Karpas-422 (cell line): Measurements from ENCODE around the gene ZBTB21. TPM values are rescaled to one million over a fixed set of nuclear protein-coding genes. Genes with fewer than 3 reads are reported as not detected.

Source experiments
- DNase-seq: peaks from one replicate; pipeline ENCODE4 v3.0.0-alpha.2; 2015
- H2AFZ ChIP-seq: fragments of 200-600 bp; sonication (generic); 2 replicates; pipeline ENCODE4 v1.6.1; 2014; ENCODE audit warnings: antibody characterized with exemption, low read length, mixed read lengths
- H3K27ac ChIP-seq: fragments of 200-600 bp; sonication (generic); 2 replicates; pipeline ENCODE4 v1.5.1; 2014; ENCODE audit warnings: mild to moderate bottlenecking, low read length, moderate library complexity
- H3K27me3 ChIP-seq: fragments of 200-600 bp; sonication (generic); 2 replicates; pipeline ENCODE4 v1.6.1; 2014; ENCODE audit warnings: low read length, mixed read lengths
- H3K36me3 ChIP-seq: fragments of 200-600 bp; sonication (generic); 2 replicates; pipeline ENCODE4 v1.6.1; 2014; ENCODE audit warnings: low read length, mixed read lengths; ENCODE audit not compliant: insufficient read depth
- H3K4me1 ChIP-seq: fragments of 200-600 bp; sonication (generic); 2 replicates; pipeline ENCODE4 v1.6.1; 2014; ENCODE audit warnings: mild to moderate bottlenecking, low read length, mixed read lengths
- H3K4me2 ChIP-seq: fragments of 200-600 bp; sonication (generic); 2 replicates; pipeline ENCODE4 v1.6.1; 2014; ENCODE audit warnings: low read length, low read depth, mild to moderate bottlenecking; ENCODE audit not compliant: poor library complexity, severe bottlenecking
- H3K4me3 ChIP-seq: fragments of 200-600 bp; sonication (generic); 2 replicates; pipeline ENCODE4 v1.5.1; 2014; ENCODE audit warnings: mild to moderate bottlenecking, antibody characterized with exemption, low read length, mixed read lengths
- H3K79me2 ChIP-seq: fragments of 200-600 bp; sonication (generic); 2 replicates; pipeline ENCODE4 v1.6.1; 2014; ENCODE audit warnings: mild to moderate bottlenecking, low read length, mixed read lengths
- H3K9ac ChIP-seq: fragments of 200-600 bp; sonication (generic); 2 replicates; pipeline ENCODE4 v1.6.0; 2014; ENCODE audit warnings: low read length
- H3K9me2 ChIP-seq: fragments of 200-600 bp; sonication (generic), shearing (Covaris generic); replicated peaks from 2 replicates; pipeline ENCODE4 v1.6.0; 2014; ENCODE audit warnings: mild to moderate bottlenecking, low read length, moderate library complexity; ENCODE audit not compliant: insufficient read depth
- H3K9me3 ChIP-seq: fragments of 300-700, 200-600 bp; sonication (generic); 2 replicates; pipeline ENCODE4 v1.6.1; 2014; ENCODE audit warnings: low read length, mixed read lengths
- H4K20me1 ChIP-seq: fragments of 200-600 bp; sonication (generic); 2 replicates; pipeline ENCODE4 v1.6.1; 2014; ENCODE audit warnings: mild to moderate bottlenecking, antibody characterized with exemption, low read length, low read depth; ENCODE audit not compliant: insufficient read depth
- total RNA-seq: library from RNA; depleted of rRNA; stranded (reverse); fragments of >200 nt; shearing (Covaris generic); gene quantifications from 2 replicates; pipeline ENCODE4 v1.2.3, GENCODE V29; 2014; ENCODE audit warnings: low replicate concordance

The ZBTB21 gene
- total RNA-seq, 1 experiment from 2014 or later: 2.8 TPM

DNA sequence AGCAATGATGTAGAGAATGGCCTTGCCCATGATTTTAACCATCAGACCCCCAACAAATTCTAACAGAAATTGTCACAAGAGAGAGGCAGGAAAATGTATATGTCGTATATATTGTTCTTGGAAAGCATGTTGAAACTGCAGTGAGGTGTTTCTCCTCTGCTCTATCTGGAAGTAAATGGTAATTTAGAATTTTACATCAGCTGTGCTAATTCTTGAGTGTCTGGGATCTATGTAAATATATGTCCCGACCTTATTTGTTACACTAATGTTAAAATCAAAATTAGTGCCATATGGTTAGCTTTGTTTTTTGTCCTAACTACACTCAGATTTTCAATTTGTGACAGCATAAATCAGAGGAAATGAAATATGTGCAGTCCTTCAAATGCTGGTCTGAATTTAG, 20.5 kb downstream of the ZBTB21 start:
- no peaks in the 10 kb centered on the region for H3K9me2 ChIP-seq
- no peak overlapping the region for H3K27ac ChIP-seq
- no peak overlapping the region for H3K4me2 ChIP-seq
- H3K79me2 ChIP-seq: no peaks in the 10 kb centered on the region
- 0 out of 2 replicates have a peak, but pooled peaks cover 3% of the 10 kb centered on the region for H3K4me1 ChIP-seq
- no peaks in the 10 kb centered on the region for H4K20me1 ChIP-seq
- no peaks in the 10 kb centered on the region for H3K36me3 ChIP-seq
- H3K27me3 ChIP-seq: no peaks in the 10 kb centered on the region
- H3K4me3 ChIP-seq: no peak overlapping the region
- no peak overlapping the region for H3K9ac ChIP-seq
- H2AFZ ChIP-seq: no peak overlapping the region
- H3K9me3 ChIP-seq: no peaks in the 10 kb centered on the region
- no peak for DNase-seq

DNA sequence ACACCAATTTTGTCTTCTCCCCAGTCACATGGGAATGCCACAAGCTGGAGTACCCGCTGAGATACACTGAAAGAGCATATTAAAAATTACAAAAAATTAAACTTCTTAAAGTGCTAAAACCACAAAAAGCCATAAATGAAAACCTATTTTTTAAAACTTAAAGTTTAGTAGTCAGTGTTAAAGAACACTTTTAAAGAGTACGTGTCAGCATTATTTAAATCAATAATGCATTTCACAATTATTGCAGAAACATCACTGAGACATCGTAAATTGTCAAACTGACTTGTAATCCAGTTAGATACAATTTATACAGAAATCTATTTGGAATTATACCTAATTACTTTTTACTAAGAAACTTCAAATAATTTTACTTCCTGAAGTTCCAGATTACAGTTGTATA, 22.9 kb downstream of the ZBTB21 start:
- Histone ChIP-seq H3K9me2 (no peaks in the 10 kb centered on the region), H3K4me1 (no peaks in the 10 kb centered on the region), H3K9ac (no peak overlapping the region), H3K79me2 (no peaks in the 10 kb centered on the region), H2AFZ (no peak overlapping the region), H3K4me2 (no peak overlapping the region), H3K4me3 (no peak overlapping the region), H3K27me3 (no peaks in the 10 kb centered on the region), H3K36me3 (no peaks in the 10 kb centered on the region), H4K20me1 (no peaks in the 10 kb centered on the region), H3K9me3 (no peaks in the 10 kb centered on the region; the same call in 1 of the 2 replicates), H3K27ac (no peak overlapping the region)
- DNase-seq: no peak

DNA sequence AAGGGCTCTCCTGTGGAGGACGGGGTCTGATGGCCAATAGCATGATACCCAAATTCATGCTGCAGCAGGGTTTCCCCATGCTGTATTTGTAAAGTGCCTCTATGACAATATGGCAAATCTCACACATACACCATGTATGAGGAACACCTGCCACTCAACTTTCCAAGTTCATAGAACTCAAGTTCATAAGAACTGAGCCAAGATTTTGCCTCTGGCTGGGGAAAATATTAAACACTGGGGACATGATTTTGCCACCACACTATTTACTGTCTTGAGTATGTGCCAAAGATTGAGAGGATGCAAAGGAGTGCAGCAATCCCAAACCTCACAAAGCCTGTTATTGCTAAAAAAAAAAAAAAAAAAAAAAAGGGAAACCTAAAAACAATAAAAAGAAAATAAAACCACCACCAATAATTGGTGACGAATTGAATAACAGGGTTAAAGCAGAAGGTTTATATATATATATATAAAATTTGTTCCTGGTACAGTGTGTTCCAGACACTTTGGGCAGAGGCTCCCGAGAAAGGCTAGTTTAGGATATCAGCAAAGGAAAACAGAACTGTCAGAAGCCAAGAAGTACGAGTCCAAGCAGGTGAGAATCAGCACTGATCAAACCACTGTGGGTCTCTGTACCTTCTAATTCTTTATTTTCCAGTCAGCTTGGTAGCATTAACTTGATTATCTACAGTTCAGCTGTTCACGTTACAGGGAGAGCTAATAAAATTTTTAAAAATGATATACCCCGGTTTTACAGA, 24.3 kb downstream of the ZBTB21 start:
- H3K79me2 ChIP-seq: no peaks in the 10 kb centered on the region
- H3K4me2 ChIP-seq: no peak overlapping the region
- H3K9me2 ChIP-seq: no peaks in the 10 kb centered on the region
- H3K4me1 ChIP-seq: no peaks in the 10 kb centered on the region
- no peaks in the 10 kb centered on the region for H4K20me1 ChIP-seq
- no peak overlapping the region for H3K4me3 ChIP-seq
- H2AFZ ChIP-seq: no peak overlapping the region
- no peaks in the 10 kb centered on the region for H3K27me3 ChIP-seq
- no peaks in the 10 kb centered on the region; the same call in 1 of the 2 replicates for H3K9me3 ChIP-seq
- H3K27ac ChIP-seq: no peak overlapping the region
- no peak overlapping the region for H3K9ac ChIP-seq
- DNase-seq: no peak
- no peaks in the 10 kb centered on the region for H3K36me3 ChIP-seq

DNA sequence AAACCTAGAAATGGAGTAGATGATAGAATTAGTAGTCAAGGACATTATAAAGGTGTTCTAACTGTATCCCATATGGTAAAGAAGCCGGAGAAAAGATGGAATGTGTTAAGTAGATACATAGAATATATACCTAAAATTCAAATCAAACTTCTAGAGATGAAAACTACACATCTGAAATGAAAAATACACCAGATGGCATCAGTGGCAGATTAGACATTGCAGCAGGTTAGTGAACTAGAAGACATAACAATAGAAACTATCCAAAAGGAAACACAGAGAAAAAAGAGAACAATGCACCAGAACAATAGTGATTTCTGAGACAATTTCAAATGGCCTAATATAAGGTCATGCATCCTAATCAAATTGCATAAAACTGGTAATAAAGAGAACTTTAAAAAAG, 26.9 kb downstream of the ZBTB21 start:
- no peak overlapping the region for H3K4me2 ChIP-seq
- H2AFZ ChIP-seq: no peak overlapping the region
- H3K79me2 ChIP-seq: no peaks in the 10 kb centered on the region
- no peak overlapping the region for H3K27ac ChIP-seq
- H3K9me3 ChIP-seq: peaks cover 5% of the 10 kb centered on the region; the same call in 1 of the 2 replicates
- no peaks in the 10 kb centered on the region for H3K4me1 ChIP-seq
- no peak overlapping the region for H3K4me3 ChIP-seq
- H3K27me3 ChIP-seq: no peaks in the 10 kb centered on the region; the same call in 1 of the 2 replicates
- no peaks in the 10 kb centered on the region for H3K36me3 ChIP-seq
- H3K9me2 ChIP-seq: no peaks in the 10 kb centered on the region
- H3K9ac ChIP-seq: no peak overlapping the region
- no peak for DNase-seq
- no peaks in the 10 kb centered on the region for H4K20me1 ChIP-seq

DNA sequence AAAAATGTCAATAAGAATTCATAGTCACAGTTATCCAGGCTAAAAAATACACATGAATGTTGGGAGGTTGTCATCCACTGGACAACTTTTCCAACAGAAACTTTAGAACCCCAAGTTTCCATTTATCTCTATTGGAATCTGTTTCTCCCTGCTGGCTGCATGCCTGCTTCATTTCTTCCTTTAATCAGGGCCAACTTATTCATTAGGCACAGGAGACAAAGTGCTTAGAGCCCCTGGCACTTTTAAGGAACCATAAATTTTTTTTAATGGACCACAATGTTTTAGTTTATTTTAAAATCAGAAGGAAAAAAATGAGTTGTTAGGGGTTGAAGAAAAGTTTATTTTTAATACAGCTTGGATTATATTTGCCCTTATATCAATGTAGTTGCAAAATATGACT, 29.6 kb downstream of the ZBTB21 start:
- Histone ChIP-seq H3K9me2 (no peaks in the 10 kb centered on the region), H3K36me3 (no peaks in the 10 kb centered on the region), H3K4me1 (no peaks in the 10 kb centered on the region), H4K20me1 (no peaks in the 10 kb centered on the region), H3K79me2 (no peaks in the 10 kb centered on the region), H3K4me3 (no peak overlapping the region), H3K4me2 (no peak overlapping the region), H3K27ac (no peak overlapping the region), H3K9me3 (peaks cover 5% of the 10 kb centered on the region; the same call in 1 of the 2 replicates), H3K9ac (no peak overlapping the region), H2AFZ (no peak overlapping the region), H3K27me3 (no peaks in the 10 kb centered on the region; the same call in 1 of the 2 replicates)
- no peak for DNase-seq

DNA sequence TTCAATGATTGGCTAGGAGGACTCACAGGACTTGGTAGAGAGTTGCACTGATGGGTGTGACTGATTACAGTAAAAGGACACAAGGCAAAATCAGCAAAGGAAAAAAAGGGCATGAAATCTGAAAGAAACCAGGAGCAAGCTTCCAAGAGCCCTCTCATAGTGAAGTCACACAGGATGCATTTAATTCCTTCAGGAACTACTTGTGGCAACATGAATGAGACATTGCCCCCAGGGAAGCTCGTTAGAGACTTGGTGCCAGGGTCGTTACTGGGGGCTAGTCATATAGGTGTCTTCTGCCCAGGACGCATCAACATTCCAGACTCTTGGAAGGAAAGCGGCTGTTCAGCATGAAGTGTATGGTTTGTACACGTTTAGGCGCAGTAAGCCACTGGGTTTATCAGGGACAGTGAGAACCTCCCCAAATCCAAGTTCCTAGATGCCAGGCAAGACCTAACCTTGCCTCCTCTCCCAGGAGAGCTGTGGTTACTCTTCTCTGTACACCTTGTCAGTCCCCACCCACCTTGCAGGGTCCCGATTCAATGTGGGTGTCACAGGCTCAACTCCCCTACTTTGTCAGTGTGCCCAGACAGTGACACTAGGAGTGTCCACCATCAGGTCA, 30.3 kb downstream of the ZBTB21 start:
- H3K9me2 ChIP-seq: no peaks in the 10 kb centered on the region
- no peak overlapping the region for H3K4me2 ChIP-seq
- H3K9me3 ChIP-seq: peaks cover 5% of the 10 kb centered on the region; the same call in 1 of the 2 replicates

DNA sequence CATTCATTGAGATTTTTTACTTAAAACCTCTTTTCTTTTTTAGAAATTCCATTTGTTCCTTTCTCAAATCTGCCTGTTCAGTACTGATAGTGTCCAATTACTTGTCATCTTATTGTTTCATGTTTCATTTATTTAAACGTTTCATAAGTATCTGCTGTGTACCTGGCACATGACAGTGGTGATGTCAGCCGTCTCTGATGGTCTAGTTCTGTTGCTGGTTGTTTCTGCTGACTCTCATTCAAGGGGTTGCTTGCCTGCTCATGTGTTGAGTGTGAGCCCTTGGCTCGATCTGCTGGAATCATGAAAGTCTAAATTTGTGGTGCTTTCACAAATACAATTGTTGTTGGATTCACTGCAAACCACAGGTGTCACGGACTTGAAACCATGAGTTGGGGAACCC, 30.8 kb downstream of the ZBTB21 start:
- H3K4me2 ChIP-seq: no peak overlapping the region
- no peaks in the 10 kb centered on the region for H3K79me2 ChIP-seq
- H3K9me3 ChIP-seq: peaks cover 5% of the 10 kb centered on the region; the same call in 1 of the 2 replicates
- no peak for DNase-seq
- H3K27me3 ChIP-seq: no peaks in the 10 kb centered on the region; the same call in 1 of the 2 replicates
- peaks cover 2% of the 10 kb centered on the region for H3K4me1 ChIP-seq
- no peaks in the 10 kb centered on the region for H4K20me1 ChIP-seq
- H3K27ac ChIP-seq: no peak overlapping the region
- H3K9me2 ChIP-seq: no peaks in the 10 kb centered on the region
- H3K36me3 ChIP-seq: no peaks in the 10 kb centered on the region
- no peak overlapping the region for H3K4me3 ChIP-seq
- H2AFZ ChIP-seq: no peak overlapping the region
- no peak overlapping the region for H3K9ac ChIP-seq

More for the DNA sequence above, 30.3 kb downstream of the ZBTB21 start:
- Histone ChIP-seq H3K36me3 (no peaks in the 10 kb centered on the region), H3K27me3 (no peaks in the 10 kb centered on the region; the same call in 1 of the 2 replicates), H3K79me2 (no peaks in the 10 kb centered on the region), H3K27ac (no peak overlapping the region), H4K20me1 (no peaks in the 10 kb centered on the region), H2AFZ (no peak overlapping the region), H3K4me1 (no peaks in the 10 kb centered on the region), H3K4me3 (no peak overlapping the region), H3K9ac (no peak overlapping the region)
- DNase-seq: no peak
